Endothelial cell of umbilical vein (primary cell): ENCODE results near the gene GGT5.

Experiments used
- EZH2 ChIP-seq: IDR thresholded peaks from 2 replicates; pipeline ENCODE4 v1.6.1; 2012; ENCODE audit warnings: borderline replicate concordance, low read depth, mild to moderate bottlenecking, moderate library complexity, low read length, inconsistent platforms; ENCODE audit not compliant: severe bottlenecking
- JUN ChIP-seq: IDR thresholded peaks from 2 replicates; pipeline ENCODE4 v1.6.1; 2011; ENCODE audit warnings: borderline replicate concordance, low read depth; ENCODE audit not compliant: insufficient read length, insufficient read depth
- POLR2A ChIP-seq: IDR thresholded peaks from 2 replicates; pipeline ENCODE4 v1.6.1; 2012; ENCODE audit warnings: low read depth, mild to moderate bottlenecking, control low read depth, low read length
- POLR2AphosphoS5 ChIP-seq: IDR thresholded peaks from 2 replicates; pipeline ENCODE4 v1.6.1; 2012; ENCODE audit warnings: low read depth, mild to moderate bottlenecking, control low read depth, low read length, moderate library complexity; ENCODE audit not compliant: insufficient read depth
- TF ChIP-seq, protein P1 (sequence below), 2 donors: IDR thresholded peaks; 1 replicate in 1 of 2; 2 replicates in 1 of 2; pipeline ENCODE4 v1.5.1; 2011; ENCODE audit warnings: low read length in 2 of 2, mild to moderate bottlenecking in 2 of 2, moderate library complexity in 2 of 2, control low read depth in 1 of 2, inconsistent platforms in 1 of 2, low read depth in 1 of 2; ENCODE audit not compliant: insufficient read depth in 1 of 2; ENCODE audit errors: extremely low read depth in 1 of 2
- TF ChIP-seq, protein P2 (sequence below): IDR thresholded peaks from 2 replicates; pipeline ENCODE4 v1.6.1; 2011; ENCODE audit not compliant: insufficient read depth, insufficient read length

DNA sequence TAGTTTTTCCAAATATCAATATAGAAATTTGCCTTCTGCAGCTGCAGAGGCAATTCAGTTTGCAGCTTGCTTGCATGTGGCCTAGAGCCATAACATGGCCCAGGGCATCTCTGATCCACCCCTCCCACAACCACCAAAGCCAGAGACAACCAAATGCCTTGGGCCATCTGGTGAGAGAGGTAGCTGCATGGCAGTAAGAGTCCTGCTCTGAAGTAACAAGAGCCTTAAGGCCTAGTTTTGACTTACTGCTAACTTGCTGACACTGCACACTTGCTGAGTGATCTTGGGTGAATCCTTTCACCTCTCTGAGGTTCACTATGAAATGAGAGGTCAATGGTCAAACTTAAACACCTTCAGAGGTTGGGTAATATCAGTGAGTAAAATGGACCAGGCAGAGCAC, 20.9 kb upstream of the GGT5 start:
- TF ChIP-seq, protein P1, sequence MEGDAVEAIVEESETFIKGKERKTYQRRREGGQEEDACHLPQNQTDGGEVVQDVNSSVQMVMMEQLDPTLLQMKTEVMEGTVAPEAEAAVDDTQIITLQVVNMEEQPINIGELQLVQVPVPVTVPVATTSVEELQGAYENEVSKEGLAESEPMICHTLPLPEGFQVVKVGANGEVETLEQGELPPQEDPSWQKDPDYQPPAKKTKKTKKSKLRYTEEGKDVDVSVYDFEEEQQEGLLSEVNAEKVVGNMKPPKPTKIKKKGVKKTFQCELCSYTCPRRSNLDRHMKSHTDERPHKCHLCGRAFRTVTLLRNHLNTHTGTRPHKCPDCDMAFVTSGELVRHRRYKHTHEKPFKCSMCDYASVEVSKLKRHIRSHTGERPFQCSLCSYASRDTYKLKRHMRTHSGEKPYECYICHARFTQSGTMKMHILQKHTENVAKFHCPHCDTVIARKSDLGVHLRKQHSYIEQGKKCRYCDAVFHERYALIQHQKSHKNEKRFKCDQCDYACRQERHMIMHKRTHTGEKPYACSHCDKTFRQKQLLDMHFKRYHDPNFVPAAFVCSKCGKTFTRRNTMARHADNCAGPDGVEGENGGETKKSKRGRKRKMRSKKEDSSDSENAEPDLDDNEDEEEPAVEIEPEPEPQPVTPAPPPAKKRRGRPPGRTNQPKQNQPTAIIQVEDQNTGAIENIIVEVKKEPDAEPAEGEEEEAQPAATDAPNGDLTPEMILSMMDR (IDR thresholded peaks at IDR 0.05; ENCODE audit: extremely low read depth in 1 of 2, insufficient read depth in 1 of 2, low read depth in 1 of 2, low read length in 2 of 2), result no peak
- TF ChIP-seq, protein P2, sequence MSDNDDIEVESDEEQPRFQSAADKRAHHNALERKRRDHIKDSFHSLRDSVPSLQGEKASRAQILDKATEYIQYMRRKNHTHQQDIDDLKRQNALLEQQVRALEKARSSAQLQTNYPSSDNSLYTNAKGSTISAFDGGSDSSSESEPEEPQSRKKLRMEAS, result no peak
- no peak for TF ChIP-seq POLR2A
- no peak for TF ChIP-seq POLR2AphosphoS5
- no peak for TF ChIP-seq EZH2
- TF ChIP-seq JUN, result no peak
